K562 (cell line): ENCODE data around the gene AHCYL2. TPM values are rescaled to one million over a fixed set of nuclear protein-coding genes. Genes with fewer than 3 reads are reported as not detected.

Experiments used
- PHB ChIP-seq: fragments of 250-450 bp; sonication (Bioruptor Pico); IDR thresholded peaks from 2 replicates; pipeline ENCODE4 v1.5.0; 2021
- TBL1XR1 ChIP-seq, 2 experiments: IDR thresholded peaks; 2 replicates each; pipeline ENCODE4 v1.6.1; 2012; ENCODE audit warnings: improper control_type of control experiment in 2 of 2, low read length in 2 of 2, mild to moderate bottlenecking in 1 of 2
- TOE1 ChIP-seq, 2 experiments: fragments of 450-650 bp in 1 of 2; sonication (generic) in 1 of 2; formaldehyde crosslinking in 1 of 2; IDR thresholded peaks; 2 replicates each; pipeline versions ENCODE4 v1.7.1 to v1.8.0; 2016 to 2022; ENCODE audit warnings: borderline replicate concordance in 2 of 2, mild to moderate bottlenecking in 2 of 2, antibody characterized with exemption in 1 of 2, inconsistent platforms in 1 of 2, low read depth in 1 of 2, missing genetic modification reagents in 1 of 2, moderate library complexity in 1 of 2
- ZFP1 ChIP-seq: fragments of 450-650 bp; formaldehyde crosslinking; IDR thresholded peaks from 2 replicates; pipeline ENCODE4 v1.4.0; 2020; ENCODE audit warnings: mild to moderate bottlenecking, mixed read lengths
- ZNF23 ChIP-seq: fragments of 250-450 bp; sonication (Bioruptor Pico); IDR thresholded peaks from 2 replicates; pipeline ENCODE4 v1.4.0; 2020; ENCODE audit warnings: mild to moderate bottlenecking
- polyA plus RNA-seq, 8 experiments: library from polyadenylated mRNA; depleted of rRNA in 4 of 8; stranded (reverse) in 5 of 8; unstranded in 3 of 8; fragments of >200 nt; fragmentation: Nextera tagmentation in 2 of 8; fragmentation: Illumina TruSeq in 1 of 8; extraction: Ambion mirVana in 2 of 8; extraction: Trizol in 1 of 8; gene quantifications; 2 replicates each; pipeline versions ENCODE4 v1.2.1 to v1.2.3, GENCODE V29; 2011 to 2014; ENCODE audit warnings: inconsistent platforms in 1 of 8, missing spikeins in 1 of 8
- total RNA-seq, 7 experiments: library from RNA; depleted of rRNA in 6 of 7; stranded (reverse); fragments of >200 nt in 6 of 7; fragmentation: Illumina TruSeq in 2 of 7; extraction: Trizol in 2 of 7; gene quantifications; 2 replicates each; pipeline versions ENCODE4 v1.2.1 to v1.2.3, GENCODE V29; 2011 to 2021; ENCODE audit warnings: low replicate concordance in 1 of 7
- TF ChIP-seq, protein P1 (sequence below): fragments of 450-650 bp; IDR thresholded peaks from 2 replicates; pipeline ENCODE4 v1.6.1; 2018; ENCODE audit not compliant: partially characterized antibody

The AHCYL2 gene
- total and polyA plus RNA-seq, 9 of the 15 experiments (the other 6 are each of a cell fraction or from before 2014, with no cell fraction given) = 0.93 to 10.5 (median 5.2) TPM

- TF ChIP-seq, protein P1, sequence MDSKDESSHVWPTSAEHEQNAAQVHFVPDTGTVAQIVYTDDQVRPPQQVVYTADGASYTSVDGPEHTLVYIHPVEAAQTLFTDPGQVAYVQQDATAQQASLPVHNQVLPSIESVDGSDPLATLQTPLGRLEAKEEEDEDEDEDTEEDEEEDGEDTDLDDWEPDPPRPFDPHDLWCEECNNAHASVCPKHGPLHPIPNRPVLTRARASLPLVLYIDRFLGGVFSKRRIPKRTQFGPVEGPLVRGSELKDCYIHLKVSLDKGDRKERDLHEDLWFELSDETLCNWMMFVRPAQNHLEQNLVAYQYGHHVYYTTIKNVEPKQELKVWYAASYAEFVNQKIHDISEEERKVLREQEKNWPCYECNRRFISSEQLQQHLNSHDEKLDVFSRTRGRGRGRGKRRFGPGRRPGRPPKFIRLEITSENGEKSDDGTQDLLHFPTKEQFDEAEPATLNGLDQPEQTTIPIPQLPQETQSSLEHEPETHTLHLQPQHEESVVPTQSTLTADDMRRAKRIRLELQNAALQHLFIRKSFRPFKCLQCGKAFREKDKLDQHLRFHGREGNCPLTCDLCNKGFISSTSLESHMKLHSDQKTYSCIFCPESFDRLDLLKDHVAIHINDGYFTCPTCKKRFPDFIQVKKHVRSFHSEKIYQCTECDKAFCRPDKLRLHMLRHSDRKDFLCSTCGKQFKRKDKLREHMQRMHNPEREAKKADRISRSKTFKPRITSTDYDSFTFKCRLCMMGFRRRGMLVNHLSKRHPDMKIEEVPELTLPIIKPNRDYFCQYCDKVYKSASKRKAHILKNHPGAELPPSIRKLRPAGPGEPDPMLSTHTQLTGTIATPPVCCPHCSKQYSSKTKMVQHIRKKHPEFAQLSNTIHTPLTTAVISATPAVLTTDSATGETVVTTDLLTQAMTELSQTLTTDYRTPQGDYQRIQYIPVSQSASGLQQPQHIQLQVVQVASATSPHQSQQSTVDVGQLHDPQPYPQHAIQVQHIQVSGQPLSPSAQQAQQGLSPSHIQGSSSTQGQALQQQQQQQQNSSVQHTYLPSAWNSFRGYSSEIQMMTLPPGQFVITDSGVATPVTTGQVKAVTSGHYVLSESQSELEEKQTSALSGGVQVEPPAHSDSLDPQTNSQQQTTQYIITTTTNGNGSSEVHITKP = no peak
- TF ChIP-seq ZFP1 (no peak), TOE1 (IDR thresholded peaks at IDR 0.05; ENCODE audit: borderline replicate concordance) (no peak), TOE1 (CRISPR knock-in tag; IDR thresholded peaks at IDR 0.05; ENCODE audit: borderline replicate concordance, low read depth) (no peak), ZNF23 (CRISPR knock-in tag) (no peak), PHB (CRISPR knock-in tag) (no peak), TBL1XR1 (IDR thresholded peaks at IDR 0.05; ENCODE audit: low read length in 2 of 2) (no peak)
Measured at GRCh38 chr7:129205987-129206785, 18.6 kb upstream of the AHCYL2 start (continued).
